Measurements from ENCODE around the gene TEDC1.

The TEDC1 gene

GRCh38 chr14:105490572-105491365 lies at the start of gene TEDC1:
Gene TEDC1, plus strand, starts transcription at chr14:105491246. Its CDS starts 130 bp downstream, at chr14:105491376.
- peak; percentile 98 for DNase-seq

GRCh38 chr14:105442125-105442524 lies 48.9 kb upstream of the TEDC1 start:
- no peak for DNase-seq

GRCh38 chr14:105442834-105443233 lies 48.2 kb upstream of the TEDC1 start:
- no peak for DNase-seq

- no peak for DNase-seq
These were observed 46.2 kb upstream of the TEDC1 start for GRCh38 chr14:105444859-105445258.

GRCh38 chr14:105445290-105445689 lies 45.8 kb upstream of the TEDC1 start:
- DNase-seq, result no peak

GRCh38 chr14:105445901-105446845 lies 44.9 kb upstream of the TEDC1 start:
- DNase-seq, result no peak

GRCh38 chr14:105446971-105447370 lies 44.1 kb upstream of the TEDC1 start:
- no peak for DNase-seq

GRCh38 chr14:105447651-105448640 lies 43.1 kb upstream of the TEDC1 start:
- DNase-seq, result no peak

GRCh38 chr14:105448706-105449111 lies 42.3 kb upstream of the TEDC1 start:
- DNase-seq, result no peak

- DNase-seq, result no peak
These were observed 41.5 kb upstream of the TEDC1 start for GRCh38 chr14:105449276-105450122.

- no peak for DNase-seq
These were observed 40.9 kb upstream of the TEDC1 start for GRCh38 chr14:105450123-105450505.

- DNase-seq, result no peak
These were observed 40.0 kb upstream of the TEDC1 start for GRCh38 chr14:105450864-105451720.

GRCh38 chr14:105452963-105453362 lies 38.1 kb upstream of the TEDC1 start:
- DNase-seq, result no peak

GRCh38 chr14:105453847-105454246 lies 37.2 kb upstream of the TEDC1 start:
- DNase-seq, result no peak

- no peak for DNase-seq
These were observed 35.9 kb upstream of the TEDC1 start for GRCh38 chr14:105455086-105455640.

GRCh38 chr14:105455766-105456660 lies 35.0 kb upstream of the TEDC1 start:
- no peak for DNase-seq

GRCh38 chr14:105456736-105457617 lies 34.1 kb upstream of the TEDC1 start:
- DNase-seq, result no peak

GRCh38 chr14:105458010-105458409 lies 33.0 kb upstream of the TEDC1 start:
- DNase-seq, result no peak
